Measurements from ENCODE around the gene MYEF2. TPM values are rescaled to one million over a fixed set of nuclear protein-coding genes. Genes with fewer than 3 reads are reported as not detected.

The MYEF2 gene
- total RNA-seq, 2 donors from 2014 or later, result 12.9 to 16.6 TPM

DNA sequence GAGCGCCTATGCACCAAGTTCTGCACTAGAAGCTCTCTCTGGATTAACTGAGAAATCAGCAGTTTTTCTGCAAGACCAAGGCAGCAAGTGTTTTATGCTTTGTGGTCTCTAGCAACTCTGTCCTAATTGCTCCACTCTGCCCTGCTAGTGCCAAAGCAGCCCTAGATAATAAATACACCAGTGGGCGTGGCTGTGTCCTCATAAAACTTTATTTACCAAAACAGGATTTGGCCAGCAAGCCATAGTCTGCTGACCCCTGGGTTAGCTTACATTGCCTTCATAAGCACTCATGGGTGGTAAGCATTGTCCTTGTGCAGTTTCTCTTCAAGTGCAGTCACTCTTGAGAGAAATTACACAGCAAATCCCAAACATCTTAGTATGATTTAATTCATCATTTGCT, 88.0 kb downstream of the MYEF2 start:
- no peaks in the 10 kb centered on the region for H3K36me3 ChIP-seq (replicated peaks in 1 of 2; ENCODE audit: insufficient read depth in 1 of 2, low read depth in 2 of 2)
- no peaks in the 10 kb centered on the region for H3K27me3 ChIP-seq
- DNase-seq, result no peak
- TF ChIP-seq, protein P1, sequence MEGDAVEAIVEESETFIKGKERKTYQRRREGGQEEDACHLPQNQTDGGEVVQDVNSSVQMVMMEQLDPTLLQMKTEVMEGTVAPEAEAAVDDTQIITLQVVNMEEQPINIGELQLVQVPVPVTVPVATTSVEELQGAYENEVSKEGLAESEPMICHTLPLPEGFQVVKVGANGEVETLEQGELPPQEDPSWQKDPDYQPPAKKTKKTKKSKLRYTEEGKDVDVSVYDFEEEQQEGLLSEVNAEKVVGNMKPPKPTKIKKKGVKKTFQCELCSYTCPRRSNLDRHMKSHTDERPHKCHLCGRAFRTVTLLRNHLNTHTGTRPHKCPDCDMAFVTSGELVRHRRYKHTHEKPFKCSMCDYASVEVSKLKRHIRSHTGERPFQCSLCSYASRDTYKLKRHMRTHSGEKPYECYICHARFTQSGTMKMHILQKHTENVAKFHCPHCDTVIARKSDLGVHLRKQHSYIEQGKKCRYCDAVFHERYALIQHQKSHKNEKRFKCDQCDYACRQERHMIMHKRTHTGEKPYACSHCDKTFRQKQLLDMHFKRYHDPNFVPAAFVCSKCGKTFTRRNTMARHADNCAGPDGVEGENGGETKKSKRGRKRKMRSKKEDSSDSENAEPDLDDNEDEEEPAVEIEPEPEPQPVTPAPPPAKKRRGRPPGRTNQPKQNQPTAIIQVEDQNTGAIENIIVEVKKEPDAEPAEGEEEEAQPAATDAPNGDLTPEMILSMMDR (IDR thresholded peaks at IDR 0.05), result no peak
- intact Hi-C loops (cut with DNase I), result no loop called here
- H3K9me3 ChIP-seq, result no peaks in the 10 kb centered on the region
- no peak for ATAC-seq
- no peak overlapping the region for H3K27ac ChIP-seq
- 34 to 57% methylated on average over 2 of the region's 2 CpGs for WGBS, 2 donors
- no peak overlapping the region for H3K4me3 ChIP-seq
- H3K4me1 ChIP-seq, result no peaks in the 10 kb centered on the region

- 32% methylated on average over 6 of the region's 6 CpGs for WGBS, 2 donors
- no peak overlapping the region for H3K27ac ChIP-seq
- ATAC-seq, result no peak
- no peaks in the 10 kb centered on the region for H3K9me3 ChIP-seq
- no peaks in the 10 kb centered on the region for H3K36me3 ChIP-seq (replicated peaks in 1 of 2; ENCODE audit: insufficient read depth in 1 of 2, low read depth in 2 of 2)
- H3K4me1 ChIP-seq, result no peaks in the 10 kb centered on the region
- H3K4me3 ChIP-seq, result no peak overlapping the region
- no peak for DNase-seq
- intact Hi-C loops (cut with DNase I), result no loop called here
- H3K27me3 ChIP-seq, result no peaks in the 10 kb centered on the region
- no peak for TF ChIP-seq POLR2A (IDR thresholded peaks at IDR 0.05)
- TF ChIP-seq, protein P1 (IDR thresholded peaks at IDR 0.05), result no peak
Measured at GRCh38 chr15:48089702-48090101, 88.4 kb downstream of the MYEF2 start.

- no peaks in the 10 kb centered on the region for H3K9me3 ChIP-seq
- H3K27me3 ChIP-seq, result no peaks in the 10 kb centered on the region
- H3K4me1 ChIP-seq, result no peaks in the 10 kb centered on the region
- no peak overlapping the region for H3K27ac ChIP-seq
- TF ChIP-seq, protein P1 (IDR thresholded peaks at IDR 0.05), result no peak
- TF ChIP-seq POLR2A (IDR thresholded peaks at IDR 0.05), result no peak
- no peak overlapping the region for H3K4me3 ChIP-seq
- intact Hi-C loops (cut with DNase I), result no loop called here
- no peak for DNase-seq
- no peaks in the 10 kb centered on the region for H3K36me3 ChIP-seq (replicated peaks in 1 of 2; ENCODE audit: insufficient read depth in 1 of 2, low read depth in 2 of 2)
- WGBS, 2 donors, result 68 to 76% methylated on average over 3 of the region's 3 CpGs
- no peak for ATAC-seq
Measured at GRCh38 chr15:48087844-48088243, 90.3 kb downstream of the MYEF2 start.

DNA sequence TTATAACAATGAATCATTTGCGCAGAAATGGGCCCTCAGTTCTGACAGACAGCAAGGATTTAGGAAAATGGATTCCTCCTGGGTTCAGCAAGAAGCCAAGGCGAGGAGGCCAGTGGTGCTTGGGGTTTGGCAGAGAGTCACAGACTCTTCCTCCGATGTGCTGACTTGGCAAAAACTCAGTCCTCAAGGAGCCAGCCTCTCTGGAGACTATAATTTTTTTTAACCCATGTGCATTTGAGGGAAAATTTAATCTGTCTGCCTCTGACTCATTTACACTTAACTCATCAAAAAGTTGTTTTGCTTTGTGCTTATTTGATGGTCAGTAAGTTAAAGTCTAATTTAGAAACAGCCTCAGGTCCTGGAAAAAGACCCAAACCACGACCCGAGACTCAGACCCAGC, 91.5 kb downstream of the MYEF2 start:
- no peak for TF ChIP-seq POLR2A (IDR thresholded peaks at IDR 0.05)
- TF ChIP-seq, protein P1 (IDR thresholded peaks at IDR 0.05), result no peak
- Histone ChIP-seq H3K4me1 (no peaks in the 10 kb centered on the region), H3K27me3 (no peaks in the 10 kb centered on the region), H3K9me3 (no peaks in the 10 kb centered on the region), H3K4me3 (no peak overlapping the region), H3K36me3 (replicated peaks in 1 of 2; ENCODE audit: insufficient read depth in 1 of 2, low read depth in 2 of 2) (no peaks in the 10 kb centered on the region), H3K27ac (no peak overlapping the region)
- ATAC-seq, result peak; percentile 12
- 56 to 66% methylated on average over 5 of the region's 5 CpGs for WGBS, 2 donors
- intact Hi-C loops (cut with DNase I), result no loop called here
- DNase-seq, result no peak

- intact Hi-C loops (cut with DNase I), result no loop called here
- DNase-seq (no peak), ATAC-seq (no peak)
- no peaks in the 10 kb centered on the region for H3K4me1 ChIP-seq
- 65 to 69% methylated on average over 5 of the region's 5 CpGs for WGBS, 2 donors
- TF ChIP-seq, protein P1 (IDR thresholded peaks at IDR 0.05), result no peak
- TF ChIP-seq POLR2A (IDR thresholded peaks at IDR 0.05), result no peak
- H3K9me3 ChIP-seq, result no peaks in the 10 kb centered on the region
- H3K27ac ChIP-seq, result no peak overlapping the region
- H3K36me3 ChIP-seq (replicated peaks in 1 of 2; ENCODE audit: insufficient read depth in 1 of 2, low read depth in 2 of 2), result no peaks in the 10 kb centered on the region
- no peak overlapping the region for H3K4me3 ChIP-seq
- no peaks in the 10 kb centered on the region for H3K27me3 ChIP-seq
Measured at GRCh38 chr15:48086133-48086532, 92.0 kb downstream of the MYEF2 start.
